IMR-90 (cell line): ENCODE results near the gene ZNF439. TPM values are rescaled to one million over a fixed set of nuclear protein-coding genes. Genes with fewer than 3 reads are reported as not detected.

Source experiments
- ATAC-seq: fragments of 200-7000 bp; cut with Tn5 transposase; 2 replicates; pipeline ENCODE4 v1.9.1; 2020; ENCODE audit warnings: low read depth, mild to moderate bottlenecking, moderate library complexity
- BruUV-seq: library from RNA; stranded (reverse); fragments of 400-500 nt; replicated peaks from 2 replicates; lab custom pipeline; 2021; lab: Mats Ljungman, UMichigan
- CTCF ChIA-PET: fragments of 300-600 bp; formaldehyde crosslinking; extraction: SDS; loops from one replicate; lab custom pipeline; 2021; ENCODE audit warnings: antibody characterized with exemption; lab: Yijun Ruan, JAX
- POLR2A ChIA-PET: fragments of 300-600 bp; sonication (Branson Sonifier 250); formaldehyde crosslinking; loops from one replicate; lab custom pipeline; 2022; ENCODE audit warnings: antibody characterized with exemption; ENCODE audit not compliant: unreplicated experiment; lab: Charles Lee
- DNase-seq: peaks from one replicate; pipeline ENCODE4 v3.0.0; 2013
- H2AFZ ChIP-seq: replicated peaks from 2 replicates; pipeline ENCODE3; 2013; ENCODE audit warnings: low read length, mild to moderate bottlenecking; ENCODE audit not compliant: poor library complexity
- H2AK5ac ChIP-seq: 2 replicates; pipeline ENCODE4 v1.6.1; 2013; ENCODE audit warnings: low read depth, low read length, inconsistent platforms
- H2AK9ac ChIP-seq: replicated peaks from 2 replicates; pipeline ENCODE3; 2013; ENCODE audit warnings: mild to moderate bottlenecking, low read depth, low read length, moderate library complexity; ENCODE audit not compliant: poor library complexity
- H2BK120ac ChIP-seq: 2 replicates; pipeline ENCODE4 v1.6.1; 2013; ENCODE audit warnings: low read depth, low read length, inconsistent platforms
- H2BK15ac ChIP-seq: 3 replicates; pipeline ENCODE4 v1.6.1; 2013; ENCODE audit warnings: low read depth, low read length, inconsistent platforms
- H2BK20ac ChIP-seq: 2 replicates; pipeline ENCODE4 v1.6.1; 2013; ENCODE audit warnings: low read depth, mild to moderate bottlenecking, inconsistent platforms, low read length, moderate library complexity
- H2BK5ac ChIP-seq: 2 replicates; pipeline ENCODE4 v1.6.1; 2013; ENCODE audit warnings: mild to moderate bottlenecking, low read depth, low read length, inconsistent platforms; ENCODE audit not compliant: poor library complexity, severe bottlenecking
- H3K14ac ChIP-seq: replicated peaks from 2 replicates; pipeline ENCODE4 v1.6.1; 2013; ENCODE audit warnings: low read depth, low read length, inconsistent platforms
- H3K18ac ChIP-seq: 2 replicates; pipeline ENCODE4 v1.6.1; 2013; ENCODE audit warnings: low read depth, low read length, control low read depth
- H3K23ac ChIP-seq: 2 replicates; pipeline ENCODE4 v1.6.1; 2013; ENCODE audit warnings: low read depth, low read length, inconsistent platforms
- H3K27ac ChIP-seq: 2 replicates; pipeline ENCODE4 v1.5.1; 2013; ENCODE audit warnings: mild to moderate bottlenecking, control low read depth, low read length; ENCODE audit not compliant: insufficient read depth
- H3K27me3 ChIP-seq: 2 replicates; pipeline ENCODE4 v1.6.1; 2013; ENCODE audit warnings: low read length; ENCODE audit not compliant: control insufficient read depth, insufficient read depth
- H3K36me3 ChIP-seq: 2 replicates; pipeline ENCODE4 v1.6.1; 2013; ENCODE audit warnings: low read length, mixed read lengths; ENCODE audit not compliant: control insufficient read depth, insufficient read depth
- H3K4ac ChIP-seq: 2 replicates; pipeline ENCODE4 v1.6.1; 2013; ENCODE audit warnings: low read depth, low read length, inconsistent platforms
- H3K4me1 ChIP-seq: 2 replicates; pipeline ENCODE4 v1.6.1; 2013; ENCODE audit warnings: low read length, mixed read lengths; ENCODE audit not compliant: control insufficient read depth, insufficient read depth
- H3K4me2 ChIP-seq: 2 replicates; pipeline ENCODE4 v1.6.1; 2013; ENCODE audit warnings: low read depth, mild to moderate bottlenecking, control low read depth, low read length, moderate library complexity
- H3K4me3 ChIP-seq: 2 replicates; pipeline ENCODE4 v1.5.1; 2013; ENCODE audit warnings: low read depth, mild to moderate bottlenecking, control low read depth, low read length, moderate library complexity; ENCODE audit not compliant: insufficient read depth
- H3K56ac ChIP-seq: 2 replicates; pipeline ENCODE4 v1.6.1; 2013; ENCODE audit warnings: low read length, inconsistent platforms; ENCODE audit not compliant: insufficient read depth; ENCODE audit errors: extremely low read depth
- H3K79me1 ChIP-seq, 2 experiments: 2 replicates each; pipeline ENCODE4 v1.6.1; 2013; ENCODE audit warnings: low read length in 2 of 2, inconsistent platforms in 1 of 2, low read depth in 1 of 2
- H3K9ac ChIP-seq: 2 replicates; pipeline ENCODE4 v1.6.1; 2013; ENCODE audit warnings: low read depth, low read length, control low read depth
- H3K9me1 ChIP-seq: 2 replicates; pipeline ENCODE4 v1.6.1; 2013; ENCODE audit warnings: low read length, inconsistent platforms; ENCODE audit not compliant: insufficient read depth
- H3K9me3 ChIP-seq: 2 replicates; pipeline ENCODE4 v1.6.1; 2013; ENCODE audit warnings: low read length; ENCODE audit not compliant: control insufficient read depth, insufficient read depth
- H4K20me1 ChIP-seq: 2 replicates; pipeline ENCODE4 v1.6.1; 2013; ENCODE audit warnings: low read length, inconsistent platforms; ENCODE audit not compliant: insufficient read depth
- H4K5ac ChIP-seq: 2 replicates; pipeline ENCODE4 v1.6.1; 2013; ENCODE audit warnings: mild to moderate bottlenecking, low read depth, low read length, control low read depth
- H4K8ac ChIP-seq, 2 experiments: 2 replicates each; pipeline ENCODE4 v1.6.1; 2013; ENCODE audit warnings: low read depth in 2 of 2, low read length in 2 of 2, control low read depth in 1 of 2, inconsistent platforms in 1 of 2
- H4K91ac ChIP-seq: 2 replicates; pipeline ENCODE4 v1.6.1; 2013; ENCODE audit warnings: low read depth, low read length, inconsistent platforms; ENCODE audit not compliant: insufficient read depth
- BHLHE40 ChIP-seq: fragments of 150-350 bp; IDR thresholded peaks from 2 replicates; pipeline ENCODE4 v1.6.1; 2016; ENCODE audit warnings: mild to moderate bottlenecking, low read depth, low read length
- CEBPB ChIP-seq: IDR thresholded peaks from 2 replicates; pipeline ENCODE4 v1.6.1; 2012; ENCODE audit warnings: low read depth, low read length, improper control_type of control experiment
- CHD1 ChIP-seq: IDR thresholded peaks from 2 replicates; pipeline ENCODE4 v1.6.1; 2012; ENCODE audit warnings: low read depth, low read length, improper control_type of control experiment
- FOS ChIP-seq: fragments of 150-350 bp; IDR thresholded peaks from 2 replicates; pipeline ENCODE4 v1.6.1; 2016; ENCODE audit warnings: low read depth, low read length
- MAFK ChIP-seq: IDR thresholded peaks from 2 replicates; pipeline ENCODE4 v1.6.1; 2012; ENCODE audit warnings: low read depth, low read length, improper control_type of control experiment
- MAZ ChIP-seq: IDR thresholded peaks from 2 replicates; pipeline ENCODE4 v1.6.1; 2012; ENCODE audit warnings: low read depth, mild to moderate bottlenecking, low read length, improper control_type of control experiment, moderate library complexity, borderline replicate concordance
- MXI1 ChIP-seq: IDR thresholded peaks from 2 replicates; pipeline ENCODE4 v1.6.1; 2012; ENCODE audit warnings: low read depth, mild to moderate bottlenecking, low read length, moderate library complexity, borderline replicate concordance
- NFE2L2 ChIP-seq: fragments of 150-350 bp; IDR thresholded peaks from 2 replicates; pipeline ENCODE4 v1.6.1; 2016; ENCODE audit warnings: low read depth, mild to moderate bottlenecking, low read length
- POLR2A ChIP-seq: IDR thresholded peaks from 2 replicates; pipeline ENCODE4 v1.6.1; 2012; ENCODE audit warnings: mild to moderate bottlenecking, low read depth, low read length
- RAD21 ChIP-seq: IDR thresholded peaks from 2 replicates; pipeline ENCODE4 v1.6.1; 2012; ENCODE audit warnings: low read length, improper control_type of control experiment
- RCOR1 ChIP-seq: IDR thresholded peaks from 2 replicates; pipeline ENCODE4 v1.6.1; 2012; ENCODE audit warnings: mild to moderate bottlenecking, low read length, improper control_type of control experiment; ENCODE audit not compliant: insufficient replicate concordance
- RFX5 ChIP-seq: IDR thresholded peaks from 2 replicates; pipeline ENCODE4 v1.8.0; 2012; ENCODE audit warnings: low read depth, mild to moderate bottlenecking, low read length, moderate library complexity
- SMC3 ChIP-seq: fragments of 150-350 bp; IDR thresholded peaks from 2 replicates; pipeline ENCODE4 v1.6.1; 2016; ENCODE audit warnings: low read depth, mild to moderate bottlenecking, antibody characterized with exemption, low read length, moderate library complexity
- WGBS, 2 experiments: methylation state at CpG; one replicate each; pipeline versions ENCODE4 v1.1.5 to v1.1.7; 2013; ENCODE audit warnings: missing lambda C conversion rate in 2 of 2; ENCODE audit not compliant: insufficient read length in 1 of 2; ENCODE audit errors: extremely low coverage in 2 of 2; 5-methylcytosine and 5-hydroxymethylcytosine counted together
- dilution Hi-C: fragments of 300-500 bp; cut with HindIII; formaldehyde crosslinking; loops from one replicate; pipeline ENCODE4 v1.14.3; 2018; ENCODE audit warnings: low sequenced_read_pairs; ENCODE audit not compliant: unreplicated experiment
- in situ Hi-C: fragments of 300-500 bp; cut with MboI; formaldehyde crosslinking; loops from 3 replicates; pipeline ENCODE4 v1.14.3; 2019; ENCODE audit warnings: low sequenced_read_pairs, inconsistent platforms, mixed read lengths
- intact Hi-C: fragments of 100-400 bp; cut with micrococcal nuclease; formaldehyde crosslinking; loops from 2 replicates; pipeline ENCODE4 v1.10.0; 2022
- polyA plus RNA-seq, 3 experiments: library from polyadenylated mRNA; depleted of rRNA; stranded (reverse); fragments of >200 nt; gene quantifications; 2 replicates each; pipeline ENCODE4 v1.2.3, GENCODE V29; 2012; ENCODE audit warnings: low replicate concordance in 1 of 3
- total RNA-seq: library from RNA; depleted of rRNA; stranded (reverse); fragments of >200 nt; gene quantifications from 2 replicates; pipeline ENCODE4 v1.2.3, GENCODE V29; 2012
- TF ChIP-seq, protein P1 (sequence below): fragments of 150-350 bp; IDR thresholded peaks from 2 replicates; pipeline ENCODE4 v1.6.1; 2017; ENCODE audit warnings: mild to moderate bottlenecking, antibody characterized with exemption, low read length, low read depth
- TF ChIP-seq, protein P2 (sequence below): fragments of 150-350 bp; IDR thresholded peaks from 2 replicates; pipeline ENCODE4 v1.6.1; 2016; ENCODE audit warnings: low read depth, mild to moderate bottlenecking, low read length, moderate library complexity, borderline replicate concordance
- TF ChIP-seq, protein P3 (sequence below): conservative IDR thresholded peaks from 2 replicates; pipeline ENCODE4 v1.5.1; 2012; ENCODE audit warnings: mild to moderate bottlenecking, low read depth, low read length, improper control_type of control experiment

The ZNF439 gene
- total and polyA plus RNA-seq, 2 of the 4 experiments (the other 2 are of a cell fraction): 4.8 to 8.4 TPM

DNA sequence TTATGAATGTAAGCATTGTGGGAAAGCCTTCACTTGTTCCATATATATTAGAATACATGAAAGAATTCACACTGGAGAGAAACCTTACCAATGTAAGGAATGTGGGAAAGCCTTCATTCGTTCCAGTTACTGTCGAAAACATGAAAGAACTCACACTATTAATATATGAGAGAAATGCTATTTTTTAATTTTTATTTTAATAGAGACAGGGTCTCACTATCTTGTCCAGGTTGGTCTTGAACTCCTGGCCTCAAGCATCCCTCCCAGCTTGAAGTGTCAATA is 41.5 kb upstream of the ZNF439 start:
- Histone ChIP-seq H3K9ac (no peak overlapping the region), H2BK5ac (no peak overlapping the region), H4K91ac (no peak overlapping the region), H3K36me3 (peaks cover 22% of the 10 kb centered on the region), H2BK120ac (no peak overlapping the region), H4K5ac (no peak overlapping the region), H3K79me1 (no peaks in the 10 kb centered on the region), H3K56ac (no peak overlapping the region), H3K27ac (no peak overlapping the region), H2AFZ (no peak overlapping the region), H3K4me1 (no peaks in the 10 kb centered on the region), H3K18ac (no peak overlapping the region), H2BK15ac (no peak overlapping the region), H3K27me3 (no peaks in the 10 kb centered on the region), H2BK20ac (no peak overlapping the region), H3K9me1 (no peaks in the 10 kb centered on the region), H2AK9ac (no peak overlapping the region), H4K20me1 (no peaks in the 10 kb centered on the region), H2AK5ac (no peak overlapping the region), H3K4ac (no peak overlapping the region), H3K4me2 (no peak overlapping the region), H4K8ac (no peak overlapping the region), H3K23ac (no peak overlapping the region), H3K14ac (no peak overlapping the region), H3K9me3 (peaks cover 45% of the 10 kb centered on the region), H3K4me3 (no peak overlapping the region)
- DNase-seq: no peak
- intact Hi-C loops (no loop called here), in situ Hi-C loops (no loop called here), dilution Hi-C loops (no loop called here)
- POLR2A ChIA-PET: no interaction called here
- no peak for ATAC-seq
- BruUV-seq: no TSS peak
- no CpG with 5 or more reads among the region's 2 CpGs for WGBS, 2 experiments
- TF ChIP-seq RFX5 (no peak), BHLHE40 (no peak), POLR2A (no peak), MAFK (no peak), FOS (no peak), CEBPB (no peak), NFE2L2 (no peak), MAZ (no peak), RCOR1 (no peak), CHD1 (no peak), SMC3 (no peak), MXI1 (no peak), RAD21 (no peak)
- TF ChIP-seq, protein P1, sequence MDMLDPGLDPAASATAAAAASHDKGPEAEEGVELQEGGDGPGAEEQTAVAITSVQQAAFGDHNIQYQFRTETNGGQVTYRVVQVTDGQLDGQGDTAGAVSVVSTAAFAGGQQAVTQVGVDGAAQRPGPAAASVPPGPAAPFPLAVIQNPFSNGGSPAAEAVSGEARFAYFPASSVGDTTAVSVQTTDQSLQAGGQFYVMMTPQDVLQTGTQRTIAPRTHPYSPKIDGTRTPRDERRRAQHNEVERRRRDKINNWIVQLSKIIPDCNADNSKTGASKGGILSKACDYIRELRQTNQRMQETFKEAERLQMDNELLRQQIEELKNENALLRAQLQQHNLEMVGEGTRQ: no peak
- TF ChIP-seq, protein P2, sequence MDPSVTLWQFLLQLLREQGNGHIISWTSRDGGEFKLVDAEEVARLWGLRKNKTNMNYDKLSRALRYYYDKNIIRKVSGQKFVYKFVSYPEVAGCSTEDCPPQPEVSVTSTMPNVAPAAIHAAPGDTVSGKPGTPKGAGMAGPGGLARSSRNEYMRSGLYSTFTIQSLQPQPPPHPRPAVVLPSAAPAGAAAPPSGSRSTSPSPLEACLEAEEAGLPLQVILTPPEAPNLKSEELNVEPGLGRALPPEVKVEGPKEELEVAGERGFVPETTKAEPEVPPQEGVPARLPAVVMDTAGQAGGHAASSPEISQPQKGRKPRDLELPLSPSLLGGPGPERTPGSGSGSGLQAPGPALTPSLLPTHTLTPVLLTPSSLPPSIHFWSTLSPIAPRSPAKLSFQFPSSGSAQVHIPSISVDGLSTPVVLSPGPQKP: no peak
- TF ChIP-seq, protein P3, sequence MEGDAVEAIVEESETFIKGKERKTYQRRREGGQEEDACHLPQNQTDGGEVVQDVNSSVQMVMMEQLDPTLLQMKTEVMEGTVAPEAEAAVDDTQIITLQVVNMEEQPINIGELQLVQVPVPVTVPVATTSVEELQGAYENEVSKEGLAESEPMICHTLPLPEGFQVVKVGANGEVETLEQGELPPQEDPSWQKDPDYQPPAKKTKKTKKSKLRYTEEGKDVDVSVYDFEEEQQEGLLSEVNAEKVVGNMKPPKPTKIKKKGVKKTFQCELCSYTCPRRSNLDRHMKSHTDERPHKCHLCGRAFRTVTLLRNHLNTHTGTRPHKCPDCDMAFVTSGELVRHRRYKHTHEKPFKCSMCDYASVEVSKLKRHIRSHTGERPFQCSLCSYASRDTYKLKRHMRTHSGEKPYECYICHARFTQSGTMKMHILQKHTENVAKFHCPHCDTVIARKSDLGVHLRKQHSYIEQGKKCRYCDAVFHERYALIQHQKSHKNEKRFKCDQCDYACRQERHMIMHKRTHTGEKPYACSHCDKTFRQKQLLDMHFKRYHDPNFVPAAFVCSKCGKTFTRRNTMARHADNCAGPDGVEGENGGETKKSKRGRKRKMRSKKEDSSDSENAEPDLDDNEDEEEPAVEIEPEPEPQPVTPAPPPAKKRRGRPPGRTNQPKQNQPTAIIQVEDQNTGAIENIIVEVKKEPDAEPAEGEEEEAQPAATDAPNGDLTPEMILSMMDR: no peak
- CTCF ChIA-PET: no interaction called here
